22Rv1 (cell line): ENCODE results near the gene HLCS.

Experiments used
- ZFX ChIP-seq: fragments of 450-650 bp; IDR thresholded peaks from 2 replicates; pipeline ENCODE4 v1.6.1; 2017; ENCODE audit warnings: antibody characterized with exemption, borderline replicate concordance
- TF ChIP-seq, protein P1 (sequence below): fragments of 450-650 bp; IDR thresholded peaks from 2 replicates; pipeline ENCODE4 v1.5.1; 2017; ENCODE audit warnings: mild to moderate bottlenecking

DNA sequence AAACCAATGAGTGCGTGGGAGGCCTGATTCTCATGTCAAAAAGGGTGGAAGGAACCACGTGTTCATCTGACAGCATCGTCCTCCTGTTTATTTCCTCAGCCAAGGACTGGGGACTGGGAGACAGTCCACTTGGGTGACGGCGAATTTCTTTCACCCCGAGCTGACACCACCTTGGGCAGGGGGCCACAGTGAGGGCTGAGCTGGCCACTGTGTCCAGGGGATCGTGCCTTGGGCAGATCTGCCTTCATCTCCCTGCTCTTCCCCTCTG, 145.5 kb downstream of the HLCS start:
- TF ChIP-seq, protein P1, sequence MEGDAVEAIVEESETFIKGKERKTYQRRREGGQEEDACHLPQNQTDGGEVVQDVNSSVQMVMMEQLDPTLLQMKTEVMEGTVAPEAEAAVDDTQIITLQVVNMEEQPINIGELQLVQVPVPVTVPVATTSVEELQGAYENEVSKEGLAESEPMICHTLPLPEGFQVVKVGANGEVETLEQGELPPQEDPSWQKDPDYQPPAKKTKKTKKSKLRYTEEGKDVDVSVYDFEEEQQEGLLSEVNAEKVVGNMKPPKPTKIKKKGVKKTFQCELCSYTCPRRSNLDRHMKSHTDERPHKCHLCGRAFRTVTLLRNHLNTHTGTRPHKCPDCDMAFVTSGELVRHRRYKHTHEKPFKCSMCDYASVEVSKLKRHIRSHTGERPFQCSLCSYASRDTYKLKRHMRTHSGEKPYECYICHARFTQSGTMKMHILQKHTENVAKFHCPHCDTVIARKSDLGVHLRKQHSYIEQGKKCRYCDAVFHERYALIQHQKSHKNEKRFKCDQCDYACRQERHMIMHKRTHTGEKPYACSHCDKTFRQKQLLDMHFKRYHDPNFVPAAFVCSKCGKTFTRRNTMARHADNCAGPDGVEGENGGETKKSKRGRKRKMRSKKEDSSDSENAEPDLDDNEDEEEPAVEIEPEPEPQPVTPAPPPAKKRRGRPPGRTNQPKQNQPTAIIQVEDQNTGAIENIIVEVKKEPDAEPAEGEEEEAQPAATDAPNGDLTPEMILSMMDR, result no peak
- no peak for TF ChIP-seq ZFX
